ENCODE measurements around the gene B4GALT4.

The B4GALT4 gene

GRCh38 chr3:119237299-119237698, 3.4 kb downstream of the B4GALT4 start:
- DNase-seq (ENCODE audit: low read depth in 2 of 2) = no peak

- DNase-seq (ENCODE audit: low read depth in 2 of 2) = no peak
Observed at GRCh38 chr3:119236756-119237155, 3.9 kb downstream of the B4GALT4 start.

- DNase-seq (ENCODE audit: low read depth in 2 of 2) = peak; percentile 43 to 44
Observed at GRCh38 chr3:119235151-119235550, 5.5 kb downstream of the B4GALT4 start.

GRCh38 chr3:119234610-119235009, 6.1 kb downstream of the B4GALT4 start:
- DNase-seq (ENCODE audit: low read depth in 2 of 2) = no peak

GRCh38 chr3:119230745-119231144, 9.9 kb downstream of the B4GALT4 start:
- no peak for DNase-seq (ENCODE audit: low read depth in 2 of 2)

GRCh38 chr3:119230071-119230470, 10.6 kb downstream of the B4GALT4 start:
- no peak for DNase-seq (ENCODE audit: low read depth in 2 of 2)

- no peak for DNase-seq (ENCODE audit: low read depth in 2 of 2)
Observed at GRCh38 chr3:119229190-119229589, 11.5 kb downstream of the B4GALT4 start.

- DNase-seq (ENCODE audit: low read depth in 2 of 2) = no peak
Observed at GRCh38 chr3:119228373-119229145, 12.1 kb downstream of the B4GALT4 start.

GRCh38 chr3:119227070-119227850, 13.4 kb downstream of the B4GALT4 start:
- no peak for DNase-seq (ENCODE audit: low read depth in 2 of 2)

GRCh38 chr3:119225121-119225520, 15.6 kb downstream of the B4GALT4 start:
- no peak for DNase-seq (ENCODE audit: low read depth in 2 of 2)

GRCh38 chr3:119223511-119223910, 17.2 kb downstream of the B4GALT4 start:
- no peak for DNase-seq (ENCODE audit: low read depth in 2 of 2)

- DNase-seq (ENCODE audit: low read depth in 2 of 2) = no peak
Observed at GRCh38 chr3:119222391-119222790, 18.3 kb downstream of the B4GALT4 start.

- DNase-seq (ENCODE audit: low read depth in 2 of 2) = peak in 1 of 2 experiments; percentile 10
Observed at GRCh38 chr3:119221779-119222320, 18.8 kb downstream of the B4GALT4 start.

- no peak for DNase-seq (ENCODE audit: low read depth in 2 of 2)
Observed at GRCh38 chr3:119220970-119221667, 19.6 kb downstream of the B4GALT4 start.

GRCh38 chr3:119220198-119220597, 20.5 kb downstream of the B4GALT4 start:
- no peak for DNase-seq (ENCODE audit: low read depth in 2 of 2)

GRCh38 chr3:119219069-119219468, 21.6 kb downstream of the B4GALT4 start:
- DNase-seq (ENCODE audit: low read depth in 2 of 2) = no peak

- DNase-seq (ENCODE audit: low read depth in 2 of 2) = no peak
Observed at GRCh38 chr3:119211803-119212202, 28.9 kb downstream of the B4GALT4 start.

- DNase-seq (ENCODE audit: low read depth in 2 of 2) = no peak
Observed at GRCh38 chr3:119211193-119211592, 29.5 kb downstream of the B4GALT4 start.

GRCh38 chr3:119207512-119207875, 33.2 kb downstream of the B4GALT4 start:
- no peak for DNase-seq (ENCODE audit: low read depth in 2 of 2)

GRCh38 chr3:119206611-119207511, 33.8 kb downstream of the B4GALT4 start:
- DNase-seq (ENCODE audit: low read depth in 2 of 2) = no peak

GRCh38 chr3:119205685-119206084, 35.0 kb downstream of the B4GALT4 start:
- no peak for DNase-seq (ENCODE audit: low read depth in 2 of 2)

Measured in fibroblast of skin of left biceps (primary cell).